Ramos (cell line): ENCODE results near the gene A4GALT.
"Not testable (repeated sequence)": the region's sequence is repeated elsewhere in the genome, so short reads cannot be mapped to it uniquely, and the experiment has no call there.

Experiments
- in situ Hi-C: fragments of 300-500 bp; cut with MboI; formaldehyde crosslinking; loops from one replicate; pipeline ENCODE4 v1.14.3; 2022; ENCODE audit warnings: low sequenced_read_pairs; ENCODE audit not compliant: unreplicated experiment

A4GALT gene

GRCh38 chr22:42743501-42743991 lies 22.9 kb upstream of the A4GALT start:
- in situ Hi-C loops, result no loop called here

DNA sequence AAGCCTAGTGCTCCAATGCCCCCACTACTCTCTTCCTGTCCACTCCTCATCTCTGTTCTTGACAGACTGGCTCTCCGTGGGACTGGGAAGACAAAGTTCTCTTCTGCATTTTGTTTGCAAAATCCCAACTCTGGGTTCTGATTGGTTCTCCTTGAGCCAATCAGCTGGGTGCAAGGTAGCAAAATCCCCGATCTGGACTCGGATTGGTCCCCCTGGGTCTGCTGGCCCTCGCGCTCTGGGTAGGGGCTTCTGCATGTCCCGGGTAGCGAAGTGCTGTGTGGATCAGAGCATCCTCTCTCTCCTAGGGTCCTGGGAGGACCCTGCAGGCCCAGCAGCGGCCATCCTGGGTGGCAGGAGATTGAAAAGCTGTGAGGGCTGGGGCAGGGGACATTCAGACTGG lies 22.3 kb upstream of the A4GALT start:
- in situ Hi-C loops, result no loop called here

DNA sequence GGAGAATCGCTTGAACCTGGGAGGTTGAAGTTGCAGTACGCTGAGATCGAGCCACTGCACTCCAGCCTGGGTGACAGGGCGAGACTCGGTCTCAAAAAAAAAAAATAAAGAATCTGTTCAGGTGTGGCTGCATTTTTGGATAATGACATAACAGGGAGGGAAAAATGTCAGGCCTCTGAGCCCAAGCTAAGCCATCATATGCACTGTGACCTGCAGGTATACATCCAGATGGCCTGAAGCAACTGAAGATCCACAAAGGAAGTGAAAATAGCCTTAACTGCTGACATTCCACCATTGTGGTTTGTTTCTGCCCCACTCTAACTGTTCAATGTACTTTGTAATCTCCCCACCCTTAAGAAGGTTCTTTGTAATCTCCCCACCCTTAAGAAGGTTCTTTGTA lies 19.6 kb upstream of the A4GALT start:
- in situ Hi-C loops, result not testable (repeated sequence)

- in situ Hi-C loops, result no loop called here
These were observed 13.7 kb upstream of the A4GALT start for GRCh38 chr22:42734406-42734805.

DNA sequence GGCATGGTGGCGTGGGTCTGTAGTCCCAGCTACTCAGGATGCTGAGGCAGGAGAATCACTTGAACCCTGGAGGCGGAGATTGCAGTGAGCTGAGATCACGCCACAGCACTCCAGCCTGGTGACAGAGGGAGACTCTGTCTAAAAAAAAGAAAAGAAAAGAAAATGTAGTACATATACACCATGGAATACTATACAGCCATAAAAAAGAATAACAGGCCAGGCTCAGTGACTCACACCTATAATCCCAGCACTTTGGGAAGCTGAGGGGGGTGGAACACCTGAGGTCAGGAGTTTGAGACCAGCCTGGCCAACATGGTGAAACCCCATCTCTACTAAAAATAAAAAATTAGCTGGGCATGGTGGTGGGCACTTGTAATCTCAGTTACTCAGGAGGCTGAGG lies 12.7 kb upstream of the A4GALT start:
- in situ Hi-C loops, result not testable (repeated sequence)

- in situ Hi-C loops, result no loop called here
These were observed 11.4 kb upstream of the A4GALT start for GRCh38 chr22:42732081-42732480.

- in situ Hi-C loops, result no loop called here
These were observed 6.1 kb upstream of the A4GALT start for GRCh38 chr22:42726811-42727210.

DNA sequence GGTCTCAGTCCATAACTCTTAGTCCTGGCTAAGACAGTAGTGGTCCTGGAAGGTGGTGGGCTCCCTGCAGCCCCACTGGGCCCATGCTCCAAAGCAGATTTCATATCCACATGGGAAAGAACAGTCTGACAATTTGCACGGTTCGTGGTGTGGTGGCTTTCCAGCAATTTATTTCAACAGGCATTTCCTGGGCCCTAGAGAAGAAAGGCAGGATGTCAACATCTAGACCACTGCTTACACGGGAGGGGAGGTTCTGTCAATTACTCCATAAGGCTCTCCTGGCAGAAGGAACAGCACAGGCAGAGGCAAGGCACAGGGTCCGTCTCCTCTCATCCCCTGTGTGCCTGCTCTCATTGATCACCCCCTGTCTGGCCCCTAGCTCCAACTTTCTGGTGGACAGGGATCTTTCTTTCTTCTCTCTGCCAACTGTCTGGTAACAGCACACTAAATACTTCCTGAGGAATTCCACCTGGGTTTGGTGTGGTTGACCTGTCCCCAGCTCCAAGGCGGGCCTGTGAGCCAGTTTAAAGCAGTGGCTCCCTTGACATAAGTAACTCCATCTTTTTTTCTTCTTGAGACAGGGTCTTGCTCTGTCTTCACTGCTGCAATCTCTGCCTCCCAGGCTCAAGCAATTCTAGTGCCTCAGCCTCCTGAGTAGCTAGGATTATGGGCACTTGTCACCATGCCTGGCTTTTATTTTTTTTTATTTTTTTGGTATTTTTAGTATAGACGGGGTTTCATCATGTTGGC lies 5.1 kb upstream of the A4GALT start:
- in situ Hi-C loops, result no loop called here

DNA sequence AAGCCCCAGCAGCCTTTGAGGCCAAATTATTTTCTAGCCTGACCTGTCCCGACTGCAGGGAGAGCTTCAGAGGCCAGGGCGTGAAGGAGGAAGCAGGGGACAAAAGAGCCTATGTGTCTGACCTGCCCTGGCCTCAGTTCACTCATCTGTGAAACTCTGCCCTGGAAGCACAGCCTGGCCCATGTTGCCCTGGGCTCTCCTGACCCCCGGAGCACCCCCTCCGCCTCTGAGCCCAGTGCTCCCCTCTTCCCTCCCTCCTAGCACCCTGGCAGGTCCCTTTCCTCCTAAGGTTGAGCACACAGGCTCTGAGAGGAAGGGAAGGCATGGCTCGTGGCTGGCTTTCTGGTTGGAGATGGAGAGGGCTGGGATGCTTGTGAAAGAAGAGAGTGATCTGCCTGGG lies 3.4 kb upstream of the A4GALT start:
- in situ Hi-C loops, result no loop called here

DNA sequence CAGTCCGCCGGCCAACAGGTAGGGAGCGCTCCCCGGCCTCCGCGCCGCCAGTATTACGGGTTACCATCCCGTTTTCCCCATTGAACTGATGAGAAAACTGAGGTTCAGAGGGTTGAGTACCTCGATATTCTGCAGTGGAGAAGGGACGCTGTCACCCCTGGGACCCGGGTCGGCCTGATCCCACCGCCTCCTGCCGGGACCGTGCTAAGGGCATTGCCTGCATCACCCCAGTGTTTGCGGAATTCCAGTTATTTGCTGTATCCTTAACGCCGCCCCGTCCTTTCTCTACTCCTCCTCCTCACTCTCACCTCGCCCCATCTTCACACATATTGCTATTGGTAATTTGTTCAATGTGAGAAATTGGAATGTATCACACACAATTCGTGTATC lies 370 bp upstream of the A4GALT start:
- in situ Hi-C loops, result no loop called here

- in situ Hi-C loops, result loop anchor here (5.0 kb wide), 1 partner anchor 52 kb away; no protein-coding TSS in a partner anchor
These were observed 911 bp downstream of the A4GALT start for GRCh38 chr22:42719656-42720262.

DNA sequence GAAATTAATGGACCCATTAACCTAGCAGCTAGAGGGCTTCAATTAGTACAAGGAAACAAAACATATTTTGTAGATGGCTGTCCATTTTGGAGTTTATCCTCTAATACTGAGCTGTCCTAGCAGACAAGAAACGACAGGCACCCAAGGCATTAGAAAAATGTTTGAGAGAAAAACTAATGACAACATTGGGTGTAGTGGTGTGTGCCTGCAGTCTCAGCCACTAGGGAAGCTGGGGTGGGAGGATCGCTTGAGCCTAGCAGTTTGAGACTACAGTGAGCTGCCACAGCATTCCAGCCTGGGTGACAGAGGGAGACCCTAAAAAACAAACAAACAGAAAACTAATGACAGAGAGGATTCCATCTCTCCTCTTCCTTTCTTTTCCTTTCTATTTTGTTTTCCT lies 1.5 kb downstream of the A4GALT start:
- in situ Hi-C loops, result loop anchor here (5.0 kb wide), 1 partner anchor 52 kb away; no protein-coding TSS in a partner anchor

GRCh38 chr22:42717197-42717928 lies 3.3 kb downstream of the A4GALT start:
- in situ Hi-C loops, result loop anchor here (5.0 kb wide), 1 partner anchor 50 kb away; no protein-coding TSS in a partner anchor

DNA sequence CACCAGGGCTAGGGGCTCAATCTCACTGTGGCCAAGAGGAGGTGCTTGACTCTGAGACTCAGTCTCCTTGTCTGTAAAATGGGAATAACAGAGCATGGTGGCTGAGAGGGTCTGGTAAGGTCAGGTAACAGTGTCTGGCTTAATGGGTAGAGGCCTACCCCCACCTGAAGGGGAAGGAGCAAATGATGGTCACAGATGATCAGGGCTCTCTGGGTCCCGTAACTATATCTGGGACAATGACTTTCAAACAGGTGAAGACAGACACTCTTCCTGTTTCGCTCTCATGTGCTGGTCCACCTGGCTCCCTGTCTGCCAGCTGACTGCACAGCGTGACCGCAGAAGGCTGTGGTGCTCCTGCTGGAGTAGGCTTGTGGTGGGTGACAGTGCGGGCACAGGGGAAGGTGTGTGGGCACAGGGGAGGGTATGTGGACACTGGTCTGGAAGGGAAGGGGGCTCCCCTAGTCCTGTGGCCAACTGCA lies 4.0 kb downstream of the A4GALT start:
- in situ Hi-C loops, result loop anchor here (5.0 kb wide), 1 partner anchor 49 kb away; no protein-coding TSS in a partner anchor

DNA sequence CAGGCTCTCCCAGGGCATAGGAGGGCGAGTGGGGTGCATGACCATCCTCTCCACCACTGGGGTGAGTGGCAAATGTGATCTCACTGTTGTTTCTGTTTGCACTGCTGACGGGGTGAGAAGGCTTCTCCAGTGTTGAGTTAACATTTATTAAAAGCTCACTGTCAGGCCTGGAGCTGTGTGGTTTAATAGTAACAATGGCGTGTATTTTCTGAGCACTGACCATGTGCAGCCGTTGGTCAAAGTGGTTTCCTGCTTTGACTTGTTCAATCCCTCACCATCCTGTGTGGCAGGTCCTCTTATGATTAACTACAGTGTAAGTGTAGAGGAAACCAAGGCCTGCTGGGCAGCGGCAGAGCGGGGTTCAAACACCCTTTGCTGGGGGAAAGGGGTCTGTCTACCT lies 4.4 kb downstream of the A4GALT start:
- in situ Hi-C loops, result loop anchor here (5.0 kb wide), 1 partner anchor 49 kb away; no protein-coding TSS in a partner anchor

DNA sequence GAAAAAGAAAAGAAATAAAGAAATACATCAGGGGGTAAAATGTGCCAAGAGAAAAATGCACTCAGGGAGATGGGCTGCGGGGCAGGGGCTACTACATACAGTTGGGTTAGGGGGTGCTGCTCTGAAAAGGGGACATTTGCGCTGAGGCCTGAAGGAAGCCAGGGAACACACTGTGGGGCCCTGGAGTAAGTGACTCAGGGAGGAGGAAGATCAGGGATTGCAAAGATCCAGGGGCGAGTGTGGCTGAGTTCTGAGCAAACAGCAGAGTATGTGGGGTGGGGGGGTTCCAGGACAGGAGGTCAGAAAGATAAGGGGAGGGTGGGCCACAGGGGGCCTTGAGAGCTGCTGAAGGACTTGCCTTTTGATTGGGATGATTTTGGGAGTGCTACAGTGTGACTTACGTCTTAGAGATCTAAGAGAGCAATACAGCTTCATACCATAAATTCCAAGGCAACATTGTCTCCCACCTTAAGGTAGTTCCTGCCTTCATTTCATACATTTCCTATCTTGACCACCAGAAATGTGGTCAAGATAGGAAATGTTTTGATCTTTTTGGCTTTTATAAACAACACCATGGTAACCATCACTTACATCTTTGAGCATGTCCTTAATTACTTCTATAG lies 5.8 kb downstream of the A4GALT start:
- in situ Hi-C loops, result loop anchor here (5.0 kb wide), 1 partner anchor 48 kb away; no protein-coding TSS in a partner anchor

- in situ Hi-C loops, result no loop called here
These were observed 6.4 kb downstream of the A4GALT start for GRCh38 chr22:42714308-42714707.

- in situ Hi-C loops, result no loop called here
These were observed 8.5 kb downstream of the A4GALT start for GRCh38 chr22:42711895-42712837.

- in situ Hi-C loops, result no loop called here
These were observed 9.4 kb downstream of the A4GALT start for GRCh38 chr22:42711281-42711731.
